ACC112 (cell line): Measurements from ENCODE around the gene PXDC1.
"Not testable (repeated sequence)": the region's sequence is repeated elsewhere in the genome, so short reads cannot be mapped to it uniquely, and the experiment has no call there.

Experiments
- H2AFZ ChIP-seq: fragments of 200-600 bp; sonication (generic); one replicate; pipeline ENCODE4 v1.6.0; 2017; ENCODE audit warnings: antibody characterized with exemption, low read length; ENCODE audit not compliant: unreplicated experiment
- H3K27ac ChIP-seq: fragments of 200-600 bp; sonication (generic); 2 replicates; pipeline ENCODE4 v1.5.1; 2014; ENCODE audit warnings: low read depth, mild to moderate bottlenecking, antibody characterized with exemption, low read length, moderate library complexity
- H3K27me3 ChIP-seq: fragments of 200-600 bp; sonication (generic); 2 replicates; pipeline ENCODE4 v1.6.1; 2014; ENCODE audit warnings: mild to moderate bottlenecking, antibody characterized with exemption, low read length, moderate library complexity, mixed read lengths; ENCODE audit not compliant: insufficient read depth
- H3K36me3 ChIP-seq: fragments of 200-600 bp; sonication (generic); 2 replicates; pipeline ENCODE4 v1.6.1; 2016; ENCODE audit warnings: mild to moderate bottlenecking, antibody characterized with exemption, low read length, moderate library complexity, mixed read lengths; ENCODE audit not compliant: insufficient read depth
- H3K4me1 ChIP-seq: fragments of 200-600 bp; sonication (generic); one replicate; pipeline ENCODE4 v1.6.1; 2016; ENCODE audit warnings: low read length, mixed read lengths; ENCODE audit not compliant: insufficient read depth, unreplicated experiment, control insufficient read depth
- H3K4me3 ChIP-seq: fragments of 200-600 bp; sonication (generic); 2 replicates; pipeline ENCODE4 v1.5.1; 2014; ENCODE audit warnings: mild to moderate bottlenecking, low read depth, low read length
- H3K79me2 ChIP-seq: fragments of 200-600 bp; sonication (generic); one replicate; pipeline ENCODE4 v1.6.0; 2016; ENCODE audit warnings: low read length; ENCODE audit not compliant: control insufficient read depth, unreplicated experiment, insufficient read depth

PXDC1 gene

DNA sequence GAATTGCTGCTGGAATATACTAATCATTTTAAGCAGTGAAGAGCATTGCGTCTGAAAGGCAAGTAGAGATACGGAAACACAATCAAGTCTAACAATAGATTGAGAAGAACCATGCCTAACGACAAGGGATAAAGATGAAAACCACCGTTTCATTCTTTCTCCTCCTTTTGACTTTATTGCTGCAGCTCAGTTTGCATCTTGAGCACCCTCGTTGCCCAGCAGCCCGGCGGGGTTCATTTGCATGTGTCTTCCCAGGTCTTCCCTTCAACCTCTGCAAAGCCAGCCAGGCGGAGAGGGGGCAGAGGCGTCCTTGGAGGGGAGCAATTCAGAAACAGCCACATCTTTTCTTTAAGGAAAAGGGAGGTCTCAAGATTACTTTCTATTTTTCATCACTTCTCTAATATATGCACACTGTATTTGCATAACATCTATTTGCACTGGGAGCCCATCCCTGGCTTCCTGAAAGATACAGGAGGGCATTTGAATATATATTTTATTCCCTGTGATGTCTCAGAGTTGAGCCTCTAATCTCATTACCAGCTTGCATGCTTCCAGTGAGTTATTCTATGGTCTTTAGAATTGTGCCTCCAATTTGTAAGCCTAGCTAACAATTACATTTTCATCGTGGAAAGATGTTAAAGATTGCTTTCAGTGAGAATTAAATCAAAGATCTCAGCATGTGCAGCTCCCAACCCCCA lies 18.7 kb upstream of the PXDC1 start:
- no peaks in the 10 kb centered on the region for H3K27me3 ChIP-seq
- peaks cover 28% of the 10 kb centered on the region for H3K4me1 ChIP-seq
- no peak overlapping the region for H3K4me3 ChIP-seq
- no peak overlapping the region for H3K27ac ChIP-seq
- no peak overlapping the region for H2AFZ ChIP-seq
- no peaks in the 10 kb centered on the region for H3K79me2 ChIP-seq
- H3K36me3 ChIP-seq: no peaks in the 10 kb centered on the region

DNA sequence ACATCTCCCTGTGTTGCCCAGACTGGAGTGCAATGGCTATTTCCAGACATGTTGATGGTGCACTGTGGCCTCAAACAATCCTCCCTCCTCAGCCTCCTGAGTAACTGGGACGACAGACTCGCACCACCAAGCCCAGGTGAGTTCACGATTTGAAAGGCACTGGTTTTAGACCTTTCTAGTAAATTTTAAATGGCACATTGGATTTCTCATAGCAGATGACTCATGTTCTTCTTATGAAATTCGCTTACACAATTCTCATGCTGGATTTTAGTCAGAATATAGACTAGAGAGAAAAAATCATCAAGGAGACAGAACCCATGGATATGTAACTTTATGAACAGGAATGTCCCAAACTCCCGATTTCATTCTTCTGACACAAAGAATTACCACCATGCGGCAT lies 18.1 kb upstream of the PXDC1 start:
- no peak overlapping the region for H2AFZ ChIP-seq
- peaks cover 28% of the 10 kb centered on the region for H3K4me1 ChIP-seq
- no peaks in the 10 kb centered on the region for H3K27me3 ChIP-seq

DNA sequence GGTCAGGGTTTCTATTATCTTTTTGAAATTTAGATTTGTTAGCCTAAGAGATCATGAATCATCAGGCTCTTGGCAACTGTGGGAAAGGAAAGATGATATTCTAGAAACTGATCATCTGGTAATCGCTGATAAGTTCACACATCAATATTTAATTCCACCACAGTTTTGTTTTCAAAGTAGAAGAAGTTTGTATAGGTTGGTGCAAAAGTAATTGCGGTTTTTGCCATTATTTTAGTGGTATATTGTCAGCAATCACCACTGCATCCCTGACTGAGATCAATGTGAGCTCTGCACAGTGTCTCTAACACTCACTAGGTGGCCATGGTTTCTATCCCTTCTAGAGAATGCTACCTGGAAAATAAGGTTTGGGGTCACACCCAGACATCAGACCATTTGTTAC lies 17.0 kb upstream of the PXDC1 start:
- no peak overlapping the region for H3K4me3 ChIP-seq
- H3K4me1 ChIP-seq: peaks cover 28% of the 10 kb centered on the region
- H3K27me3 ChIP-seq: no peaks in the 10 kb centered on the region
- H3K79me2 ChIP-seq: no peaks in the 10 kb centered on the region
- H3K27ac ChIP-seq: no peak overlapping the region
- no peaks in the 10 kb centered on the region for H3K36me3 ChIP-seq
- no peak overlapping the region for H2AFZ ChIP-seq

More for the DNA sequence above, 18.1 kb upstream of the PXDC1 start:
- H3K4me3 ChIP-seq: no peak overlapping the region
- H3K79me2 ChIP-seq: no peaks in the 10 kb centered on the region
- no peak overlapping the region for H3K27ac ChIP-seq
- no peaks in the 10 kb centered on the region for H3K36me3 ChIP-seq

GRCh38 chr6:3767483-3767882 lies 16.0 kb upstream of the PXDC1 start:
- not testable (repeated sequence) for H3K27me3 ChIP-seq, H3K79me2 ChIP-seq, H3K36me3 ChIP-seq, H2AFZ ChIP-seq, H3K4me3 ChIP-seq
- peaks cover 28% of the 10 kb centered on the region for H3K4me1 ChIP-seq
- peak overlapping the region; percentile 51 for H3K27ac ChIP-seq

DNA sequence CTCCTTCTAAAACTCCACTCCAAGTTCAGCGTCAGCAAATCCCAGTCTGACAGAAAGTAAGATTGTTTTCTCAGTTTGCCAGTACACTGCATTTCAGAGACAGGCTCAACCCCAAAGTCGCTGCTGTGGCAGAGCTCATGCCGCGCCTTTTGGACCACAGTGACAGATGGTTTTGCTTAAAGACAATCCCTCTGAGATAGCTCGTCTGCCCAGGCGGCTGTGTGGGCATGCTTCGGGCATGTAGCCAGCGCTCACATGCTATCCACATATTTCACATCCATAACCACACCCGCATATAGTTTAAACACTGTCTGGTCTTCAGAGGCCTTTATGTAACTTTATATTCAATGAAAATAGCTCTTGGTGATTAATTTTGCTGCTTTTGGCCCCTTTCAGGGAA lies 14.7 kb upstream of the PXDC1 start:
- no peak overlapping the region for H2AFZ ChIP-seq
- peaks cover 28% of the 10 kb centered on the region for H3K4me1 ChIP-seq
- no peak overlapping the region for H3K27ac ChIP-seq
- no peaks in the 10 kb centered on the region for H3K79me2 ChIP-seq
- H3K4me3 ChIP-seq: no peak overlapping the region
- no peaks in the 10 kb centered on the region for H3K27me3 ChIP-seq
- H3K36me3 ChIP-seq: no peaks in the 10 kb centered on the region

DNA sequence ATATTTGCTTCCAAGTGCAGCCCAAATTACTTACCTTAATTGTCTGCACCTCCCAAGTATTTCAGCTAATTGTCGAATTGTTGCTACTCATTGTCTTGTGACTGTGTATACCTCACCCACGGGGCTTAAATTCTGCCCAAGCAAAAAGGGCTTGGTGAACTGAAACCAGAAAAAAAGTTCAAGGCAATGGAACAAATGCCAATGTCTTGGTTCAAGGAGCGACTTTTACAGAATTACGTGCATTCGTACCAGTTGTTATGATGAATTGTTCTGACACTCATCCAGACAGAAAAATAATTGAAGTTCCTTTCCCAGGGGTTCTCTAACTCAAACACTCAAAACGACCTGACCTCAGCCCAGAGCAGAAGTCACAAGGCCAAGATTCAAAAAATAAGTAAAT lies 13.9 kb upstream of the PXDC1 start:
- H2AFZ ChIP-seq: no peak overlapping the region
- H3K4me3 ChIP-seq: no peak overlapping the region
- no peaks in the 10 kb centered on the region for H3K79me2 ChIP-seq
- peaks cover 29% of the 10 kb centered on the region for H3K4me1 ChIP-seq
- H3K27me3 ChIP-seq: no peaks in the 10 kb centered on the region
- H3K36me3 ChIP-seq: no peaks in the 10 kb centered on the region
- no peak overlapping the region for H3K27ac ChIP-seq

DNA sequence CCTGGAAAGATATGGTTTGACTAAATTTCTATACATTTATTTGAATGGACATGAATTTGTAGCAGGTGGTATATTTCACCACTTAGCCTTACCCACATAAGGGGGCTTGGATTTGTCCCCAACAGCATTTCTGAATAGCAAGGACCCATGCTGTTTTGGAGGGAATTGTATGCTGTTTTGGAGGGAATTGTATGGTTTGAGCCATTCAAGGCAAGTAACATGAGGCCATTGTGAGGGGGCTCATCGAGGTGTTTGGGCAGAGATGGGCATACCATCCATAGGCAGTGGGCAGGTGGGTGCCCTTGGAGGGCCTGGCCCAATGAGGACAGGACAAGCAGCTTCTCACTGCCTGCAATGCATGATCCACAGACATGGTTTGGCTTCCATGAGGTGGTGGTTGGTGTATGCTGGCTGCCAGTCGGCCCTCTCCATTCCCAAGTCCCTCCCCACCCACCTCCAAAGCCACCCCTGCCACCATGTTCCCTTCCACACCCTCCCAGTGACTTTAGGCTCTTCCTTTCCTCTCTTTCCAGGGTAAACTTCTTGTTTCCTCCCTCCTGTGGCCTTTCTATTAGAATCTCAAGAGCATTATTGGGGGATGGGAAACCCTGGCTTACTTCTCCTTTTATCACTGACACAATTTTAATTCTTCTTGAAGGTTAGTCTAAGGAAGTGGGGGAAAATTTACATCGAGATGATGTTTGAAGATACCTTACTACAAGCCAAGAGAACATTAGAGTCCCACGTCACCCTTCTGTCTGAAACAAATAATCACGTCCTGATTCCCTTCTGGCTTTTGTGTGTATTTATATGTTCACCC lies 13.2 kb upstream of the PXDC1 start:
- peaks cover 31% of the 10 kb centered on the region for H3K4me1 ChIP-seq
- no peaks in the 10 kb centered on the region for H3K79me2 ChIP-seq
- no peaks in the 10 kb centered on the region for H3K27me3 ChIP-seq
- H3K27ac ChIP-seq: no peak overlapping the region
- no peak overlapping the region for H2AFZ ChIP-seq
- no peaks in the 10 kb centered on the region for H3K36me3 ChIP-seq
- no peak overlapping the region for H3K4me3 ChIP-seq

DNA sequence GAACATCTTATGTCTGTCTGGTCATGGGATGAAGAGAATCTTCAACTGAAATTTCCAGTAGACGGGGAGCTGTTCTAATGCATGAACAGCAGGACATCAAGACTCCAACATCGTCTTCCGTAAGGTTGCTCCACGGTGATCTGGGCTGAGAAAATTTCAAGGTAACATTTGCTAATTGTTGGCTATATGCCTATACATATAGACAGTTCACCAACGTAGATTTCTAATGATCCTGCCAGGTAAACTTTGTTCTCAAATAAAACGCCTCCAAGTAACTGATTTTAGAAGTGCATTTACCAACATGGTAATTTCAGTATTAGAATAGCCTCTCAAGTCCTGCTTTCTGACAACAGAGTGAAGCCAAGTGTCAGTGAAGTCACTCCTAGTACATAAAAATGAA lies 11.3 kb upstream of the PXDC1 start:
- no peak overlapping the region for H2AFZ ChIP-seq
- no peaks in the 10 kb centered on the region for H3K27me3 ChIP-seq
- no peaks in the 10 kb centered on the region for H3K79me2 ChIP-seq
- no peak overlapping the region for H3K4me3 ChIP-seq
- no peaks in the 10 kb centered on the region for H3K36me3 ChIP-seq
- peaks cover 26% of the 10 kb centered on the region for H3K4me1 ChIP-seq
- H3K27ac ChIP-seq: no peak overlapping the region

DNA sequence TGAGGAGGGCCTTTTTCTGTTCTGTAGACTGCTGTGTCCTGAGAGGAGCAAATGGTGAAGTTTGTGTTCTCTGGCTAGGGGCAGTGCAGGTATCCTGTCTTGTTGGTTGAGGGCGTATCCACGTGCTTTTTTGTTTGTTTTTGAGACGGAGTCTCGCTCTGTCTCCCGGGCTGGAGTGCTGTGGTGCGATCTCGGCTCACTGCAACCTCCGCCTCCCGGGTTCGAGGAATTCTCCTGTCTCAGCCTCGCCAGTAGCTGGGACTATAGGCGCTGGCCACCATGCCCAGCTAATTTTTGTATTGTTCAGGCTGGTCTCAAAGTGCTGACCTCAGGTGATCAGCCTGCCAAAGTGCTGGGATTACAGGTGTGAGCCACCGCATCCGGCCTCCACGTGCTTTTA lies 10.8 kb upstream of the PXDC1 start:
- Histone ChIP-seq H3K27me3 (no peaks in the 10 kb centered on the region), H3K79me2 (no peaks in the 10 kb centered on the region), H3K27ac (no peak overlapping the region), H3K36me3 (no peaks in the 10 kb centered on the region), H3K4me1 (peaks cover 23% of the 10 kb centered on the region), H3K4me3 (no peak overlapping the region), H2AFZ (no peak overlapping the region)

DNA sequence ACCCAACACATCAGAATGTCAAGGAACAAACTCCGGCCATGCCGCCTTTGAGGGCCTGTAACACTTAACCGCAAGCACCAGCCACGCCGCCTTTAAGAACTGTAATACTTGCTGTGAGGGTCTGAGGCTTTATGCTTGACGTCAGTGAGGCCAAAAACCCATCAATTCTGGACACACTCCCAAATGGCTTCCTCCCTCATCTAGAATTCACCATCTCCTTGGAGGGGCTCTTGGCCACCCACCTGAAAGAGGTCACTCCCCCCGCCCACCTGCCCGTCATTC lies 10.4 kb upstream of the PXDC1 start:
- no peak overlapping the region for H3K27ac ChIP-seq
- no peaks in the 10 kb centered on the region for H3K36me3 ChIP-seq
- no peaks in the 10 kb centered on the region for H3K79me2 ChIP-seq
- H3K4me3 ChIP-seq: no peak overlapping the region
- H3K27me3 ChIP-seq: no peaks in the 10 kb centered on the region
- peaks cover 23% of the 10 kb centered on the region for H3K4me1 ChIP-seq
- no peak overlapping the region for H2AFZ ChIP-seq

DNA sequence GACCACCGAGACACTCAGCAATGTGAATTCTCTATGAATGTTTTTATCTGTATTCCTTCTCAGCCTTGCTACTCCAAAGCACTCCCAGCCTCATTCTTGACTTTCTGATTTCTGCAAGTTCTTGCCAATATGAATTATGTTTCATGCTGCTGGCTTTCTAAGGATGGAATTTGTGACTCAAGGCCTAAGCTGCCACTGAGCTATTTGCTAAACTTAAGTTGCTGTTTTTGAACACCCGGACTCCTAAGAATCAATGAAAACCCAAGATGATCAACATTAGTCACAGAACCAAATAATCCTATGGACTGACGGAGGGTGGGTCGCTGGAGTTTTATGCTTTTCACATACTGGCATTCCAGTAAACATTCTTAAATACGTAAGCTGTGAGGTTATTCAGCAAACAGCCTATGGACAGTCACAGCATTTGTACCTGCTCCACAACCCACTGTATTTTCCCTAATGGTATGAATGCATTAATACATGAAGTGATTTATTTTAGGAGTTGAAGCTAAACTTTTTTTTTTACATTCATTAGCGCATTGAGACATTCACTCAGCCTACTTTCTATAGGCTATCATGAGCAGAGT lies 8.2 kb upstream of the PXDC1 start:
- Histone ChIP-seq H3K27me3 (no peaks in the 10 kb centered on the region), H3K4me1 (peaks cover 14% of the 10 kb centered on the region), H3K4me3 (no peak overlapping the region), H2AFZ (peak overlapping the region; percentile 64), H3K79me2 (no peaks in the 10 kb centered on the region), H3K36me3 (no peaks in the 10 kb centered on the region), H3K27ac (peak overlapping the region; percentile 70)
